Measurements from ENCODE around the gene ARHGAP35. TPM values are rescaled to one million over a fixed set of nuclear protein-coding genes. Genes with fewer than 3 reads are reported as not detected.
"Not testable (repeated sequence)": the region's sequence is repeated elsewhere in the genome, so short reads cannot be mapped to it uniquely, and the experiment has no call there.

Gene ARHGAP35
- total and polyA plus RNA-seq, 4 experiments from 2014 or later, result 1.1 to 49.0 (median 29.1) TPM

- H3K9me3 Mint-ChIP-seq, result no peaks in the 10 kb centered on the region
- CTCF ChIA-PET (ENCODE audit: partially characterized antibody), result interaction anchor here (0.6 kb wide), 1 partner anchor 10 kb away, joined by 3 read pairs; no protein-coding TSS in a partner anchor
- Histone ChIP-seq H3K36me3 (ENCODE audit: insufficient read depth, low read length) (no peaks in the 10 kb centered on the region), H3K9me3 (ENCODE audit: control insufficient read depth in 1 of 2, low read length in 2 of 2) (no peaks in the 10 kb centered on the region), H3K27ac (ENCODE audit: low read depth, low read length) (no peak overlapping the region), H3K4me1 (ENCODE audit: insufficient read depth, low read length) (no peaks in the 10 kb centered on the region), H3K4me3 (ENCODE audit: low read length in 2 of 2) (no peak overlapping the region), H3K27me3 (ENCODE audit: insufficient read depth, low read length) (no peaks in the 10 kb centered on the region)
- H3K27ac Mint-ChIP-seq, result peak overlapping the region in 2 of 7 donors; percentile 60 to 61
- peaks cover 10 to 31% (median 16%) of the 10 kb centered on the region in 4 donors for H3K4me1 Mint-ChIP-seq
- no peak overlapping the region for H3K4me3 Mint-ChIP-seq
- intact Hi-C loops (cut with micrococcal nuclease), result no loop called here
- peaks cover 0 to 6% of the 10 kb centered on the region in 2 donors for H3K36me3 Mint-ChIP-seq
- DNase-seq, result no peak
- POLR2A ChIA-PET (ENCODE audit: partially characterized antibody), result no interaction called here
- no peaks in the 10 kb centered on the region for H3K27me3 Mint-ChIP-seq
Observed at GRCh38 chr19:46878613-46879375, 18.0 kb downstream of the ARHGAP35 start.

- Histone ChIP-seq H3K27me3 (ENCODE audit: insufficient read depth, low read length) (no peaks in the 10 kb centered on the region), H3K36me3 (ENCODE audit: insufficient read depth, low read length) (no peaks in the 10 kb centered on the region), H3K4me3 (ENCODE audit: low read length in 2 of 2) (no peak overlapping the region), H3K27ac (ENCODE audit: low read depth, low read length) (no peak overlapping the region), H3K9me3 (ENCODE audit: control insufficient read depth in 1 of 2, low read length in 2 of 2) (no peaks in the 10 kb centered on the region), H3K4me1 (ENCODE audit: insufficient read depth, low read length) (peaks cover 6% of the 10 kb centered on the region)
- ChIA-PET CTCF (ENCODE audit: partially characterized antibody) (interaction anchor here (0.9 to 1.3 kb wide), 2 partner anchors 25 to 111 kb away, joined by 3 to 9 read pairs; no protein-coding TSS in a partner anchor), POLR2A (ENCODE audit: partially characterized antibody) (no interaction called here)
- intact Hi-C loops (cut with micrococcal nuclease), result no loop called here
- Mint-ChIP-seq H3K36me3 (peaks cover 0 to 6% of the 10 kb centered on the region in 2 donors), H3K9me3 (no peaks in the 10 kb centered on the region), H3K4me3 (no peak overlapping the region), H3K27me3 (no peaks in the 10 kb centered on the region), H3K27ac (no peak overlapping the region), H3K4me1 (peaks cover 10 to 36% (median 18%) of the 10 kb centered on the region in 4 donors)
- no peak for DNase-seq
Observed at GRCh38 chr19:46880431-46880830, 19.6 kb downstream of the ARHGAP35 start.

- intact Hi-C loops (cut with micrococcal nuclease), result no loop called here
- peak overlapping the region in 1 of 7 donors; percentile 35 for H3K27ac Mint-ChIP-seq
- H3K4me3 ChIP-seq (ENCODE audit: low read length in 2 of 2), result no peak overlapping the region
- H3K36me3 Mint-ChIP-seq, result peaks cover 0 to 3% of the 10 kb centered on the region in 2 donors
- no peaks in the 10 kb centered on the region for H3K36me3 ChIP-seq (ENCODE audit: insufficient read depth, low read length)
- H3K9me3 ChIP-seq (ENCODE audit: control insufficient read depth in 1 of 2, low read length in 2 of 2), result no peaks in the 10 kb centered on the region
- no peak overlapping the region for H3K27ac ChIP-seq (ENCODE audit: low read depth, low read length)
- H3K27me3 Mint-ChIP-seq, result no peaks in the 10 kb centered on the region
- no peak for DNase-seq
- no peaks in the 10 kb centered on the region for H3K27me3 ChIP-seq (ENCODE audit: insufficient read depth, low read length)
- ChIA-PET CTCF (ENCODE audit: partially characterized antibody) (interaction anchor here (0.7 to 1.3 kb wide), 2 partner anchors 94 to 110 kb away, joined by 3 to 9 read pairs; no protein-coding TSS in a partner anchor), POLR2A (ENCODE audit: partially characterized antibody) (no interaction called here)
- no peaks in the 10 kb centered on the region for H3K9me3 Mint-ChIP-seq
- peaks cover 10% of the 10 kb centered on the region for H3K4me1 ChIP-seq (ENCODE audit: insufficient read depth, low read length)
- peaks cover 10 to 38% (median 20%) of the 10 kb centered on the region in 4 donors for H3K4me1 Mint-ChIP-seq
- H3K4me3 Mint-ChIP-seq, result no peak overlapping the region
Observed at GRCh38 chr19:46881092-46881491, 20.3 kb downstream of the ARHGAP35 start.

GRCh38 chr19:46882034-46882433 is 21.2 kb downstream of the ARHGAP35 start:
- peaks cover 20 to 47% (median 28%) of the 10 kb centered on the region in 4 donors for H3K4me1 Mint-ChIP-seq
- intact Hi-C loops (cut with micrococcal nuclease), result no loop called here
- Histone ChIP-seq H3K4me1 (ENCODE audit: insufficient read depth, low read length) (peaks cover 20% of the 10 kb centered on the region), H3K27ac (ENCODE audit: low read depth, low read length) (no peak overlapping the region), H3K27me3 (ENCODE audit: insufficient read depth, low read length) (no peaks in the 10 kb centered on the region), H3K9me3 (ENCODE audit: control insufficient read depth in 1 of 2, low read length in 2 of 2) (no peaks in the 10 kb centered on the region), H3K36me3 (ENCODE audit: insufficient read depth, low read length) (no peaks in the 10 kb centered on the region), H3K4me3 (ENCODE audit: low read length in 2 of 2) (no peak overlapping the region)
- no peaks in the 10 kb centered on the region for H3K27me3 Mint-ChIP-seq
- no peak overlapping the region for H3K4me3 Mint-ChIP-seq
- POLR2A ChIA-PET (ENCODE audit: partially characterized antibody), result no interaction called here
- no peak overlapping the region for H3K27ac Mint-ChIP-seq
- DNase-seq, result no peak
- H3K36me3 Mint-ChIP-seq, result peaks cover 0 to 3% of the 10 kb centered on the region in 2 donors
- H3K9me3 Mint-ChIP-seq, result peaks cover 0 to 2% (median 0%) of the 10 kb centered on the region in 8 donors
- CTCF ChIA-PET (ENCODE audit: partially characterized antibody), result interaction anchor here (2.5 kb wide), 1 partner anchor 131 kb away, joined by 11 read pairs; no protein-coding TSS in a partner anchor

GRCh38 chr19:46882751-46883150 is 22.0 kb downstream of the ARHGAP35 start:
- H3K9me3 ChIP-seq (ENCODE audit: control insufficient read depth in 1 of 2, low read length in 2 of 2); H3K4me3 ChIP-seq (ENCODE audit: low read length in 2 of 2); H3K27me3 Mint-ChIP-seq; H3K36me3 Mint-ChIP-seq; DNase-seq; intact Hi-C loops (cut with micrococcal nuclease); H3K36me3 ChIP-seq (ENCODE audit: insufficient read depth, low read length); POLR2A ChIA-PET (ENCODE audit: partially characterized antibody); H3K27ac ChIP-seq (ENCODE audit: low read depth, low read length); H3K27me3 ChIP-seq (ENCODE audit: insufficient read depth, low read length); H3K9me3 Mint-ChIP-seq: not testable (repeated sequence)
- peaks cover 27 to 53% (median 30%) of the 10 kb centered on the region in 4 donors for H3K4me1 Mint-ChIP-seq
- peaks cover 26% of the 10 kb centered on the region for H3K4me1 ChIP-seq (ENCODE audit: insufficient read depth, low read length)
- H3K27ac Mint-ChIP-seq, result peak overlapping the region in 1 of 7 donors; percentile 76
- peak overlapping the region in 1 of 8 donors; percentile 21 for H3K4me3 Mint-ChIP-seq
- CTCF ChIA-PET (ENCODE audit: partially characterized antibody), result interaction anchor here (0.5 to 2.5 kb wide), 2 partner anchors 117 to 130 kb away, joined by 3 to 11 read pairs; no protein-coding TSS in a partner anchor

DNA sequence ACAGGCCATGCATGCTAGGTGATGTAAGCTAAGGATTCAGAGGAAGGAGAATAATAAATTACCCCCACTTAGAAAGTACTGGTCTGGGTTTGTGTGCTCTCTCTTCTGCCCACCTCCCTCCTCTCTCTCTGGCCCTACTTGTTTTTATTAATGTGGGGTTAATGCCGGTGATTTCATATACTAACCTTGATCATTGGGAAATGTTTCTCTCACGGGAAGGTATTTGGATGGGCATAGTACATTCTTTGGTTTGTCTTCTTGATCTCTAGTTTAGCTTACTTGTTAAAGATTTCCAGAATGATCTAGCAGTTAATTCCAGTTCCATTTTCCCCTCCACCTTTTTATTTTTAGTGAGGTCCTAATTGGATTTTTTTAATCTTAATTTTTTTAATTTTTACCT is 24.6 kb downstream of the ARHGAP35 start:
- Histone ChIP-seq H3K9me3 (ENCODE audit: control insufficient read depth in 1 of 2, low read length in 2 of 2) (no peaks in the 10 kb centered on the region), H3K4me1 (ENCODE audit: insufficient read depth, low read length) (peaks cover 29% of the 10 kb centered on the region), H3K27me3 (ENCODE audit: insufficient read depth, low read length) (no peaks in the 10 kb centered on the region), H3K27ac (ENCODE audit: low read depth, low read length) (no peak overlapping the region), H3K36me3 (ENCODE audit: insufficient read depth, low read length) (no peaks in the 10 kb centered on the region), H3K4me3 (ENCODE audit: low read length in 2 of 2) (no peak overlapping the region)
- intact Hi-C loops (cut with micrococcal nuclease), result no loop called here
- POLR2A ChIA-PET (ENCODE audit: partially characterized antibody), result no interaction called here
- H3K9me3 Mint-ChIP-seq, result peaks cover 0 to 2% (median 0%) of the 10 kb centered on the region in 8 donors
- H3K36me3 Mint-ChIP-seq, result peaks cover 0 to 3% of the 10 kb centered on the region in 2 donors
- H3K4me3 Mint-ChIP-seq, result no peak overlapping the region
- CTCF ChIA-PET (ENCODE audit: partially characterized antibody), result interaction anchor here (1.1 to 1.5 kb wide), 2 partner anchors 23 to 72 kb away, joined by 3 to 4 read pairs; no protein-coding TSS in a partner anchor
- peaks cover 34 to 59% (median 37%) of the 10 kb centered on the region in 4 donors for H3K4me1 Mint-ChIP-seq
- no peaks in the 10 kb centered on the region for H3K27me3 Mint-ChIP-seq
- no peak overlapping the region for H3K27ac Mint-ChIP-seq
- DNase-seq, result no peak

- Histone ChIP-seq H3K4me1 (ENCODE audit: insufficient read depth, low read length) (peaks cover 32% of the 10 kb centered on the region), H3K4me3 (ENCODE audit: low read length in 2 of 2) (no peak overlapping the region), H3K27me3 (ENCODE audit: insufficient read depth, low read length) (no peaks in the 10 kb centered on the region), H3K36me3 (ENCODE audit: insufficient read depth, low read length) (no peaks in the 10 kb centered on the region), H3K9me3 (ENCODE audit: control insufficient read depth in 1 of 2, low read length in 2 of 2) (no peaks in the 10 kb centered on the region), H3K27ac (ENCODE audit: low read depth, low read length) (no peak overlapping the region)
- intact Hi-C loops (cut with micrococcal nuclease), result no loop called here
- peaks cover 0 to 2% (median 0%) of the 10 kb centered on the region in 8 donors for H3K9me3 Mint-ChIP-seq
- peaks cover 36 to 66% (median 39%) of the 10 kb centered on the region in 4 donors for H3K4me1 Mint-ChIP-seq
- H3K27ac Mint-ChIP-seq, result peak overlapping the region in 4 of 7 donors; percentile 2 to 67 (median 54)
- no peaks in the 10 kb centered on the region for H3K27me3 Mint-ChIP-seq
- CTCF ChIA-PET (ENCODE audit: partially characterized antibody), result interaction anchor here (1.1 kb wide), 1 partner anchor 70 kb away, joined by 3 read pairs; no protein-coding TSS in a partner anchor
- POLR2A ChIA-PET (ENCODE audit: partially characterized antibody), result no interaction called here
- H3K4me3 Mint-ChIP-seq, result no peak overlapping the region
- no peaks in the 10 kb centered on the region for H3K36me3 Mint-ChIP-seq
- no peak for DNase-seq
Observed at GRCh38 chr19:46886546-46887239, 25.9 kb downstream of the ARHGAP35 start.

Data from CD4-positive, alpha-beta memory T cell (primary cell).